GM21619 (cell line): ENCODE data around the gene HOXB6.

ENCODE experiments used
- ATAC-seq: cut with Tn5 transposase; IDR thresholded peaks from one replicate; pipeline ENCODE4 v1.9.1; 2021; ENCODE audit not compliant: unreplicated experiment

Gene HOXB6

GRCh38 chr17:48610282-48611211 is 5.8 kb upstream of the HOXB6 start, which contains the start of gene HOXB7:
Gene HOXB7, minus strand, starts transcription at chr17:48611017. Its CDS starts 99 bp downstream, at chr17:48610918.
- ATAC-seq = no peak

GRCh38 chr17:48609759-48610281 is 5.0 kb upstream of the HOXB6 start:
- ATAC-seq = no peak

DNA sequence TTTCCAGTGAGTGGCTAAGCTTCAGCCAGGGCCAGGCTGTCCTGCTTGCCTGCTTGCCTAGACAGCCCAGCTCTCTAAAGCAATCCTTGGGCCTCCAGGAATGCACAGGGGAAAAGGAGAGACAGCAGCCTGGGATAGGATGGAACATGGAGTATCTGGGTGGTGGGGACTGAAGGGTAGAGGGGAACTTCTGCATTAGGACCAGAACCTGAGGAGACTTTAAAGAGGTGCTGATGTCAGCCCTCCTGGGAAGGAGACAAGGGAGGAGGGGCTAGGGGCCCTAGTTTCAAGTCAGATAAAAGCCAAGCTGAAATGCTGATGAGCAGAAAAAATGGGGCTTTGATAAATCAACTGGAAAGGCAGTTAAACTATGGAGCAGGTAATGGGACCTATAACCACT is 4.2 kb upstream of the HOXB6 start:
- no peak for ATAC-seq

- ATAC-seq = no peak
These were observed 3.7 kb upstream of the HOXB6 start for GRCh38 chr17:48608494-48608834.

DNA sequence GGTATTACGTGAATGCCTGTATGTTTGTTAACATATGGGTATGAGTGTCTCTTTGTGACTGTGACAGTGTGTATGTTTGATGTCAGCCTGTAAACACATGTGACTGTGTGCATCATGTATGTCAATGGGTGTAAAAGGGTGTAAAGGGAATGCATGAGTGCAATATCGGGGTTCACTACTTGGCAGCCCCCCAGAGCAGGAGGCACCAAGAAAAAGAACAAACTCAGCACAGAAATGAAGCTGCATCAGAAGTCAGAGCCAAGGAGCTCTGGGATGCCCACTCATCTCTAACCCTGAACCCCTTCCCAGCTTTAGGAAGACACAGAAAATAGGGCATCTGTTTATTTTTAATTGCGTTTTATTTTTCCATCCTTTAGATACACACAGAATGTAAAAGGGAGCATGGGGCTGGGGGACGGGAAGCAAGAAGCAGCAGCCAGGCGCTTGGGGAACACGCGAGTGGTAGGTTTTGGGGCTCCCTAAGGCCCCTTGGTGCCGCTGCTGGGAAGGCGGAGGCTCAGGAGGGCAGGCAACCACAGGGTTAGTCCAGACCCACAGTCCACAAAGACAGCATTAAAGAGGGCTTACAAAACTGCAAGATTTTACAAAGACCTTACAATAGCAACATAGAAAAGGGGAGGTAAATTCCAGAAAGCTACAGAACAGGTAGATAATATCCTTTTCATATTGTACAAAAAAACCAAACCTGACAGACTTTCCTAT is 2.3 kb upstream of the HOXB6 start:
- no peak for ATAC-seq

DNA sequence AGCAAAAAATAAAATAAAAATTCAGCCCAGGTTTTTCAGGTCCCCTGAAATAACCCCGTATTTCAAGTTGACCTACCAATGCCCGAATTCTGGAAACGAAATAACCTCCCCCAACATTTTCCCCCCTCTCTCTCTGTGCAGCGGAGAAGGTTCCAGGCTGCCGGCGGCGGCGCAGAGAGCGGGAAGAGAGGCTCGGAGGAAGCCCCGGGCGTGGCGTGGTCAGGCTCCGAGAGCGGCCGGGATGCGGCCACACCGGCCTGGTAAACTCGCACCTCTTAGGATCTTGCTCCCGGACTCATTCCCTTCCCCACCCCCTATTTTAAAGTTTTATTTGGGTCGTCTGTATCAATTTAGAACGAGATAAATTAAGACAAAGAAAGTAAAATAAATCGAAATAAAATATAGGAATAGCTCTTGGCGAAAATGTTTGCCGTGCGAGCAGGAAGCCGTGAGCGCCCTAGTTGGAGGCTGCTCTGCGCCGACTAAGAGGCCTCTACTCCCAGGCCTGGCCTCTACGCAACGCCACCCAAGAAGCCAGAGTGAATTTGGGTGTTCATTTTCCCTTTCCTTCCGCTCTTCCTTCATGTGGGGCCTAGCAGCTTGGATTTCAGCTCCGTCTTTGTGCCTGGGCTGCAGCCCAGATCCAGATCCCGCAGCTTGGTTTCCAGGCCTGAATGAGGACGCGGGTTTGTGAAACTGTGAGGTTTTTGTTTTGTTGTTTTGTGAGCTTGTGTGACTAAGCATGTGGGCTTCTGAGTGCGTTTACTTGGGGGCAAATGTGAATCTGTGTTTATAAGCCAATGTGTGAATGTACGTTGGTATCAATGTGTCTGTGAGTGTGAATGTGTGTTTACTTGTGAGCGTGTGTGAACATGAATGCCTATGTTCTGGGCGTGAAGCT is 1.5 kb upstream of the HOXB6 start:
- ATAC-seq = no peak

- ATAC-seq = no peak
These were observed 678 bp upstream of the HOXB6 start for GRCh38 chr17:48605409-48605919.

GRCh38 chr17:48603959-48604769 is 622 bp downstream of the HOXB6 start:
- ATAC-seq = no peak

DNA sequence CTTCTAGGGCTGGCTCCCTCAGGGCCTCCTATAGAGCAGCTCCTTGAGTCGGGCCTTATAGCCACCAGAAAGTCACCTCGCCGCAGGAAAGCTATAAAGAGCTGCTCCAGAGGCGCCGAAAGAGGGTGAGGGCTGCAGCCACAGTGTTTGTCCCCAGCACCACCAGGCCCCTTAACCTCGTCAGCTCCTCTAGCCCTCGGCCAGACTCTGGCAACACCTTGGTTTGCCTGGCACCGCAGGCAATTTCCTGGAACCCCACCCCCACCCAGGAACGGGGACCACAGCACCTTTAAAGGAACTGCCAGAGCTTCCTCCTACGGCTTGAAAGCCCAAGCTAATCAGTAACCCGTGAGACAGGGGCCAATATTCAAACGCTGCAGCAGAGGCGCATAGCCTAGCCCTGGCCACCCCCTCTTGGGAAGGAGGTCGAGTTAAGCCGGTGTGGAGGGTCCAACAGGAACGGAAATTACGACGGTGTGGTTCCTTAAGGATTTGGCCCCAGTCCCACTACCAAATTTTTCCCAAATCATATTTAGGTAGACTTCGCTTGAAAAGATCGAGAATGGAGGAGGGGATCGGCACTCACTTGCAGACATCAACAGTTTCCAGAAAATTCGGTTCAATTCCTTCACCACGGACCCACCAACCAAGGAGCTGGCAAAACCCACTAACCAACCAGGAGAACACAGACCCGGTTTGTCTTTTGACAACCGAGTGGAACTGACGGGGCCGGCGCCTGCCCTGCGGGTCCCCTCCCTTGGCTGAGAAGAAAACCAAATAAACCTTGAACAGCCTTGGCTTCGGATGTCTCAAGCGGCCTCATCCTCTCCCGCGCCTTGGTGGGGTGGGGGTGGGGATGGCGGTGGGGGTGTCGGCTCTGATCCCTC is 3.0 kb downstream of the HOXB6 start:
- no peak for ATAC-seq

GRCh38 chr17:48601207-48601538 is 3.6 kb downstream of the HOXB6 start:
- no peak for ATAC-seq

- no peak for ATAC-seq
These were observed 4.3 kb downstream of the HOXB6 start for GRCh38 chr17:48600244-48601098.

DNA sequence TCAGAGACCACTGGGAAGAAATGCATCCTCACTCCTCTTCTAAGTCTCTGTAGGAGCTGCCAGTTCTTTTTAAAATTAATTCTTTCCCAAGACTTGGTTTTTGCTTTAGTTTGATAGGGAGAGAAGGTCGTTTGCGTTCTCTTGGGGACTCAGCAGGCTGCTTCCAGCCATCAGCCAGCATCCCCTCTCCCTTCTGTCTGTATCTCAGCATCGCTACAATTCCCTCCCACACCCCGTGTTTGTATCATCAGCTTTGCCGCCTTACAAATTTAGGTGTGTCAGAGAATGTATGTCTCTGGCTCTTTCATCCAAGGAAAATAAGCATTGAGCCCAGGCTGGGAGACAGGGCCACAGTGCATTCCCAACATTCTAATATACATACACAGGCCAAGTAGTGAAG is 5.4 kb downstream of the HOXB6 start:
- ATAC-seq = no peak

DNA sequence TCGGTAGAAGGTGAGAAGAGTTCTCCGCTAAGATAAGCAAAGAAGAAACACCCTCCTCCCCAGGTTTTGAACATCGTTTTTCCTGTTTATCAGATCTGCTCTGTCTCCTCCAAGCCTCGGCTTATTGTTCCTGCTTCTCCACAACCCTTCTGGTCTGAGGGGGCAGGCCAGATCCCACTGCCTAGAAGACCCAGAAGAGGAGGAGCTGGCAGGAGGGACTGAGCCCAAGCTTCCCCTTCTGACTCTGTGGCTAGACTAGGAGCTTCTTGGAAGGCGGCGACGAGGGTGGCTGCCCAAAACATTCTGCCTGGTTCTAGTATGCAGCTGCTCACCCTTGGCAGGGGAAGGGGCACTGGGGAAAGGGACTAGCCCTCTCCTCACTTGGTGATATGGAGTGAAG is 6.0 kb downstream of the HOXB6 start:
- ATAC-seq = no peak

DNA sequence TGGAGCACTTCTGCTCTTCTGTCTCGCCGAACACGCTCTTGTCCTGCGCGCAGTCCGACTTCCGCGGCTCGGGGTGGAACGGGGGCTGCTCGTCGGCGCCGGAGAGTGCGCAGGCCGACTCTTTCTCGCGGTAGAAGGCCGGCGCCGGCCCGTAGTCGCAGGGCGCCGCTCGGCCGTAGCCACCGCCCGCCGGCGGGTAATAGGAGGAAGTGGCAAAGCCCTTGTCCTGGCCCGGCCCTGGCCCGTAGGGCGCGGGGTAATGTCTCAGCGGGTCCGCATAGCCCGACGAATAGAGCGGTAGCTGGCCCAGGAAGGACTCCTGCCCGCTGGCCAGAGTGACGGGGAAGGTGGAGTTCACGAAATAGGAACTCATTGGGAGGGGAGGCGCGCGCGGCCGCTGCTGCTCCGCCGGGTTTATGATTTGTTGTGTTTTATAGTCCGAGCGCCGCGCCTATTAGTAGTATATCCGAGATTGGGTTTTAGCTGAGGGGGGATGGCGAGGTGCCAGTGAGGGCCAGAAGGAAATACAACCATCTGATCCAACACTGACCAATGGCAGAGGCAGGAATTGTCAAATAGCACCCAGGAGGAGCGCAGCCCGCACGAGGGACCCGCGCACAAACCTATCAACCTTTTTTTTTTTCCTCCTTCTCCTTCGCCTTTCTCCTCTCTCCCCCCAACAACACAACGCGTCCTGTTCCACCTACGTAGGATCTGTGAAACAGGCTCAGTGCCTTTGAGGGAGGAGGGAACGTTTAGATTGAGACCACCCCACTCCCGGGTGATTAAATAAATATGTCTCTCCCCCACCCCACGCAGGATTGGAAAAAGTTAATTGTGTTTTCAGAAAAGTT is 6.8 kb downstream of the HOXB6 start:
- no peak for ATAC-seq

GRCh38 chr17:48597528-48597777 is 7.3 kb downstream of the HOXB6 start:
- ATAC-seq = no peak

DNA sequence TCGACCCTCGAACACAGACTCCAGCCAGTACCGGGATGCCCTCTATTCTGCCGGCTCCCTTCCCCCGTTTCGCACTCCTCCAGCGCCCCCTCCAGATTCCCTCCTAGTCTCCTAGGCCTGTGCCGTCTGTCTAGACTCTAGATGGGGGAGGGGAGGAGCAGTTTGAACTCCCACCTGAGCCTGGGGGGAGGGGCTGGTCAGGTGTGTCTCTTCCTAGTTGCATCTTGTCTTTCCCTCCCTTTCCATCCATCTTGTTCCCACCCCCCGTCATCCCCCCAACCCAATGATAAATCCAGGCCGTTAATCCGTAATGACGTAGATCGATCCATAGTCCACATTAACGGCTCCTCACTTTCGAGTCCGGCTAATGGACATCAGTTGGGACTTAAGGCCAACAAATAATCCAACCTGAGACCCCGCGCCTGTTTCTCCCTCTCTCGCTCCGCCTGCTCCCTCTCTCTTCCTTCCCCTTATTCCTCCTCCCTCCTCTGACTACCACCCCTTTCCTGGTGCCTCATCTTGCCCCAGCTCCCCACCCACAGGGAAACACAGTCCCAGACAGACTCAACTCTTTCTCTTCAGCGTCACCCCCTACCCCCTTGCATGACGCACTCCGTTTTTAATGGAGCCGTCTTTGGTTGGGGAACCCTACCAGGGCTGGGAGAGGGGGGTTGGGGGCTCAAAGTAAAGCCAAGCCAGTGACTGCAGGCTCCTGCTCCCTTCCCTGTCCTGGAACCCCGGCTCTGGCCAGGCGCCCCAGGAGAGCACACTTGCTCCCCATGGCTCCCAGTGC is 7.9 kb downstream of the HOXB6 start:
- ATAC-seq = no peak
